ENCODE measurements around the gene AMMECR1.
A peak's percentile ranks its signal among the peaks of the same experiment; 100 is the strongest.
"Not testable (repeated sequence)": the region's sequence is repeated elsewhere in the genome, so short reads cannot be mapped to it uniquely, and the experiment has no call there.

AMMECR1 gene

GRCh38 chrX:110251526-110251925, 66.4 kb downstream of the AMMECR1 start:
- no peak overlapping the region for H3K4me3 Mint-ChIP-seq
- no peaks in the 10 kb centered on the region for H3K27me3 Mint-ChIP-seq
- H3K36me3 Mint-ChIP-seq = peaks cover 5% of the 10 kb centered on the region
- H3K9me3 Mint-ChIP-seq = no peaks in the 10 kb centered on the region
- H3K4me1 Mint-ChIP-seq = peaks cover 39% of the 10 kb centered on the region
- H3K27ac Mint-ChIP-seq = no peak overlapping the region

GRCh38 chrX:110250847-110251246, 67.0 kb downstream of the AMMECR1 start:
- H3K36me3 Mint-ChIP-seq = peaks cover 4% of the 10 kb centered on the region
- no peak overlapping the region for H3K4me3 Mint-ChIP-seq
- no peaks in the 10 kb centered on the region for H3K27me3 Mint-ChIP-seq
- peaks cover 46% of the 10 kb centered on the region for H3K4me1 Mint-ChIP-seq
- H3K9me3 Mint-ChIP-seq = no peaks in the 10 kb centered on the region
- no peak overlapping the region for H3K27ac Mint-ChIP-seq

GRCh38 chrX:110248578-110248977, 69.3 kb downstream of the AMMECR1 start:
- Mint-ChIP-seq H3K4me3 (no peak overlapping the region), H3K27me3 (no peaks in the 10 kb centered on the region), H3K27ac (peak overlapping the region; percentile 12), H3K4me1 (peaks cover 64% of the 10 kb centered on the region), H3K36me3 (peaks cover 6% of the 10 kb centered on the region), H3K9me3 (no peaks in the 10 kb centered on the region)

GRCh38 chrX:110245011-110245410, 72.9 kb downstream of the AMMECR1 start:
- H3K4me3 Mint-ChIP-seq = no peak overlapping the region
- no peaks in the 10 kb centered on the region for H3K27me3 Mint-ChIP-seq
- no peak overlapping the region for H3K27ac Mint-ChIP-seq
- H3K9me3 Mint-ChIP-seq = no peaks in the 10 kb centered on the region
- H3K36me3 Mint-ChIP-seq = peaks cover 8% of the 10 kb centered on the region
- H3K4me1 Mint-ChIP-seq = peaks cover 45% of the 10 kb centered on the region

GRCh38 chrX:110242371-110242770, 75.5 kb downstream of the AMMECR1 start:
- Mint-ChIP-seq H3K9me3 (no peaks in the 10 kb centered on the region), H3K4me1 (peaks cover 54% of the 10 kb centered on the region), H3K36me3 (peaks cover 13% of the 10 kb centered on the region), H3K4me3 (no peak overlapping the region), H3K27ac (no peak overlapping the region), H3K27me3 (no peaks in the 10 kb centered on the region)

- peaks cover 13% of the 10 kb centered on the region for H3K36me3 Mint-ChIP-seq
- no peaks in the 10 kb centered on the region for H3K27me3 Mint-ChIP-seq
- H3K9me3 Mint-ChIP-seq = no peaks in the 10 kb centered on the region
- H3K4me1 Mint-ChIP-seq = peaks cover 53% of the 10 kb centered on the region
- no peak overlapping the region for H3K27ac Mint-ChIP-seq
- no peak overlapping the region for H3K4me3 Mint-ChIP-seq
Measured at GRCh38 chrX:110241816-110242215, 76.1 kb downstream of the AMMECR1 start.

- peaks cover 24% of the 10 kb centered on the region for H3K4me1 Mint-ChIP-seq
- H3K4me3 Mint-ChIP-seq, H3K9me3 Mint-ChIP-seq, H3K27me3 Mint-ChIP-seq: not testable (repeated sequence)
- H3K36me3 Mint-ChIP-seq = peaks cover 11% of the 10 kb centered on the region
- peak overlapping the region; percentile 30 for H3K27ac Mint-ChIP-seq
Measured at GRCh38 chrX:110238259-110238658, 79.6 kb downstream of the AMMECR1 start.

GRCh38 chrX:110231485-110231884, 86.4 kb downstream of the AMMECR1 start:
- not testable (repeated sequence) for H3K36me3 Mint-ChIP-seq, H3K27ac Mint-ChIP-seq, H3K4me3 Mint-ChIP-seq, H3K27me3 Mint-ChIP-seq, H3K9me3 Mint-ChIP-seq
- H3K4me1 Mint-ChIP-seq = peaks cover 36% of the 10 kb centered on the region

GRCh38 chrX:110229497-110230111, 88.3 kb downstream of the AMMECR1 start:
- not testable (repeated sequence) for H3K27me3 Mint-ChIP-seq, H3K36me3 Mint-ChIP-seq, H3K9me3 Mint-ChIP-seq
- peak overlapping the region; percentile 76 for H3K27ac Mint-ChIP-seq
- peaks cover 39% of the 10 kb centered on the region for H3K4me1 Mint-ChIP-seq
- H3K4me3 Mint-ChIP-seq = peak overlapping the region; percentile 65

GRCh38 chrX:110228453-110228852, 89.4 kb downstream of the AMMECR1 start:
- no peaks in the 10 kb centered on the region for H3K9me3 Mint-ChIP-seq
- peak overlapping the region; percentile 65 for H3K27ac Mint-ChIP-seq
- H3K4me1 Mint-ChIP-seq = peaks cover 46% of the 10 kb centered on the region
- H3K36me3 Mint-ChIP-seq = peaks cover 10% of the 10 kb centered on the region
- H3K27me3 Mint-ChIP-seq = no peaks in the 10 kb centered on the region
- H3K4me3 Mint-ChIP-seq = no peak overlapping the region

- Mint-ChIP-seq H3K4me1 (peaks cover 47% of the 10 kb centered on the region), H3K9me3 (no peaks in the 10 kb centered on the region), H3K36me3 (peaks cover 7% of the 10 kb centered on the region), H3K27ac (peak overlapping the region; percentile 84), H3K27me3 (no peaks in the 10 kb centered on the region), H3K4me3 (peak overlapping the region; percentile 1)
Measured at GRCh38 chrX:110226931-110227330, 91.0 kb downstream of the AMMECR1 start.

- Mint-ChIP-seq H3K9me3 (no peaks in the 10 kb centered on the region), H3K27ac (no peak overlapping the region), H3K4me1 (peaks cover 45% of the 10 kb centered on the region), H3K4me3 (no peak overlapping the region), H3K27me3 (no peaks in the 10 kb centered on the region), H3K36me3 (no peaks in the 10 kb centered on the region)
Measured at GRCh38 chrX:110224926-110225617, 92.8 kb downstream of the AMMECR1 start.

GRCh38 chrX:110222497-110223257, 95.2 kb downstream of the AMMECR1 start:
- H3K4me1 Mint-ChIP-seq = peaks cover 44% of the 10 kb centered on the region
- no peaks in the 10 kb centered on the region for H3K9me3 Mint-ChIP-seq
- no peak overlapping the region for H3K27ac Mint-ChIP-seq
- no peaks in the 10 kb centered on the region for H3K36me3 Mint-ChIP-seq
- H3K4me3 Mint-ChIP-seq = no peak overlapping the region
- no peaks in the 10 kb centered on the region for H3K27me3 Mint-ChIP-seq

- Mint-ChIP-seq H3K4me1 (peaks cover 45% of the 10 kb centered on the region), H3K9me3 (no peaks in the 10 kb centered on the region), H3K27ac (no peak overlapping the region)
Measured at GRCh38 chrX:110219920-110220319, 98.0 kb downstream of the AMMECR1 start.

GRCh38 chrX:110218591-110218990, 99.3 kb downstream of the AMMECR1 start:
- H3K9me3 Mint-ChIP-seq = no peaks in the 10 kb centered on the region
- peaks cover 40% of the 10 kb centered on the region for H3K4me1 Mint-ChIP-seq
- H3K27me3 Mint-ChIP-seq = no peaks in the 10 kb centered on the region
- H3K36me3 Mint-ChIP-seq = peaks cover 1% of the 10 kb centered on the region
- no peak overlapping the region for H3K27ac Mint-ChIP-seq
- no peak overlapping the region for H3K4me3 Mint-ChIP-seq

More at GRCh38 chrX:110219920-110220319, 98.0 kb downstream of the AMMECR1 start:
- H3K27me3 Mint-ChIP-seq = no peaks in the 10 kb centered on the region
- no peak overlapping the region for H3K4me3 Mint-ChIP-seq
- H3K36me3 Mint-ChIP-seq = peaks cover 1% of the 10 kb centered on the region

- Mint-ChIP-seq H3K27ac (no peak overlapping the region), H3K4me1 (peaks cover 33% of the 10 kb centered on the region)
Measured at GRCh38 chrX:110216027-110216426, 101.9 kb downstream of the AMMECR1 start.

More at GRCh38 chrX:110216027-110216426, 101.9 kb downstream of the AMMECR1 start:
- H3K36me3 Mint-ChIP-seq = peaks cover 1% of the 10 kb centered on the region
- H3K4me3 Mint-ChIP-seq = no peak overlapping the region
- no peaks in the 10 kb centered on the region for H3K9me3 Mint-ChIP-seq
- no peaks in the 10 kb centered on the region for H3K27me3 Mint-ChIP-seq
